K562 (cell line): ENCODE measurements around the gene EXOC2.

Source experiments
- BACH1 ChIP-seq: fragments of 200-800 bp; sonication (Bioruptor generic); IDR thresholded peaks from 2 replicates; pipeline ENCODE4 v1.6.1; 2016; ENCODE audit warnings: missing genetic modification characterization, missing compliant biosample characterization
- ERF ChIP-seq: fragments of 450-650 bp; formaldehyde crosslinking; IDR thresholded peaks from 2 replicates; pipeline ENCODE4 v1.4.0; 2020; ENCODE audit warnings: mild to moderate bottlenecking, mixed read lengths
- JUNB ChIP-seq: fragments of 450-650 bp; formaldehyde crosslinking; conservative IDR thresholded peaks from 2 replicates; pipeline ENCODE4 v1.4.0; 2020; ENCODE audit warnings: mild to moderate bottlenecking
- SIN3A ChIP-seq, 2 experiments: fragments of 150-350 bp in 1 of 2; IDR thresholded peaks; 2 replicates each; pipeline ENCODE4 v1.6.1; 2011 to 2016; ENCODE audit warnings: borderline replicate concordance in 2 of 2, low read depth in 2 of 2, low read length in 2 of 2, mild to moderate bottlenecking in 2 of 2, moderate library complexity in 2 of 2; ENCODE audit not compliant: control insufficient read depth in 1 of 2
- SMARCE1 ChIP-seq: fragments of 450-650 bp; IDR thresholded peaks from 2 replicates; pipeline ENCODE4 v1.7.1; 2016; ENCODE audit warnings: mild to moderate bottlenecking
- SPI1 ChIP-seq: IDR thresholded peaks from 2 replicates; pipeline ENCODE4 v1.6.1; 2011; ENCODE audit warnings: low read depth, low read length, control low read depth, borderline replicate concordance
- TF ChIP-seq, protein P1 (sequence below): sonication (generic); formaldehyde crosslinking; IDR thresholded peaks from 2 replicates; pipeline ENCODE4 v1.8.1; 2023; ENCODE audit warnings: missing genetic modification reagents, mild to moderate bottlenecking, borderline replicate concordance
- TF ChIP-seq, protein P2 (sequence below), 3 experiments: IDR thresholded peaks in 2 of 3; conservative IDR thresholded peaks in 1 of 3; 2 replicates each; pipeline ENCODE4 v1.5.1; 2011 to 2012; ENCODE audit warnings: low read length in 3 of 3, mild to moderate bottlenecking in 3 of 3, control low read depth in 2 of 3, improper control_type of control experiment in 1 of 3, inconsistent platforms in 1 of 3, low read depth in 1 of 3, mixed read lengths in 1 of 3, moderate library complexity in 1 of 3; ENCODE audit not compliant: insufficient read depth in 2 of 3

DNA sequence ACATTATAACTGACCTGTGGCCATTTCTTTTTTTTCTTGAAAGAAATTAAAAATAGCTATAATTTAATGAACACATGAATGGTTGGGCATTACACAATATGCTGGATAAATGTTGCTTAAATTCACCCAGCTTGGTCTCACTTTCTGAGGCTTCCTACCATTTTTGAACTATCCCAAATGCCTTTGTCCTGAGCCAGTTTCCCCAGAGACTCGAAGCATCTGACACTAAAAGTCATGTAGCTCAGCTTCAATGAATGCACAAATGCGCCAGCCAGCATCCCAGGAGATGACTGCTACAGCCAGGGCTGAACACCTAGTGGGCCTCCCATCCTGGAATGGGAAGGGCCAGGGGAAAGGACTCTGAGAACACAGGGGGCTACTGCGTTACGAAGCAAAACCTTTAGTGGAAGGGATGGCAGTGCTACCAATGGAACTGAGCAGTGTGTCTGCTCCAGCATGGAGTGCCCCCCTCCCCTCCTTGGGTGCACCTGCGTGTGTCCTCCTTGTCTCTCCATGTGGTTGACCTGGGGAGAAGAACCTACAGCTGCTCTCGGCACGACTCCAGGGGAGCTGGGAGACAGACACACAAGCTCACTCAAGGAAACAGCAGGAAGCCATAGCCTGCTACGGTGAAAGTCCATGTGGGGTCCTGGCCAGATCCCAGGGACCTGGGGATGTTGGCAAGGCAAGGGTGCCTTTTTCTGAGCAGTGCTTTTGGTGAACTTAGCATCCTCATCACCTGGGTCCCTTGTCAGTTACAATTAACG lies 240.5 kb downstream of the EXOC2 start:
- TF ChIP-seq, protein P1, sequence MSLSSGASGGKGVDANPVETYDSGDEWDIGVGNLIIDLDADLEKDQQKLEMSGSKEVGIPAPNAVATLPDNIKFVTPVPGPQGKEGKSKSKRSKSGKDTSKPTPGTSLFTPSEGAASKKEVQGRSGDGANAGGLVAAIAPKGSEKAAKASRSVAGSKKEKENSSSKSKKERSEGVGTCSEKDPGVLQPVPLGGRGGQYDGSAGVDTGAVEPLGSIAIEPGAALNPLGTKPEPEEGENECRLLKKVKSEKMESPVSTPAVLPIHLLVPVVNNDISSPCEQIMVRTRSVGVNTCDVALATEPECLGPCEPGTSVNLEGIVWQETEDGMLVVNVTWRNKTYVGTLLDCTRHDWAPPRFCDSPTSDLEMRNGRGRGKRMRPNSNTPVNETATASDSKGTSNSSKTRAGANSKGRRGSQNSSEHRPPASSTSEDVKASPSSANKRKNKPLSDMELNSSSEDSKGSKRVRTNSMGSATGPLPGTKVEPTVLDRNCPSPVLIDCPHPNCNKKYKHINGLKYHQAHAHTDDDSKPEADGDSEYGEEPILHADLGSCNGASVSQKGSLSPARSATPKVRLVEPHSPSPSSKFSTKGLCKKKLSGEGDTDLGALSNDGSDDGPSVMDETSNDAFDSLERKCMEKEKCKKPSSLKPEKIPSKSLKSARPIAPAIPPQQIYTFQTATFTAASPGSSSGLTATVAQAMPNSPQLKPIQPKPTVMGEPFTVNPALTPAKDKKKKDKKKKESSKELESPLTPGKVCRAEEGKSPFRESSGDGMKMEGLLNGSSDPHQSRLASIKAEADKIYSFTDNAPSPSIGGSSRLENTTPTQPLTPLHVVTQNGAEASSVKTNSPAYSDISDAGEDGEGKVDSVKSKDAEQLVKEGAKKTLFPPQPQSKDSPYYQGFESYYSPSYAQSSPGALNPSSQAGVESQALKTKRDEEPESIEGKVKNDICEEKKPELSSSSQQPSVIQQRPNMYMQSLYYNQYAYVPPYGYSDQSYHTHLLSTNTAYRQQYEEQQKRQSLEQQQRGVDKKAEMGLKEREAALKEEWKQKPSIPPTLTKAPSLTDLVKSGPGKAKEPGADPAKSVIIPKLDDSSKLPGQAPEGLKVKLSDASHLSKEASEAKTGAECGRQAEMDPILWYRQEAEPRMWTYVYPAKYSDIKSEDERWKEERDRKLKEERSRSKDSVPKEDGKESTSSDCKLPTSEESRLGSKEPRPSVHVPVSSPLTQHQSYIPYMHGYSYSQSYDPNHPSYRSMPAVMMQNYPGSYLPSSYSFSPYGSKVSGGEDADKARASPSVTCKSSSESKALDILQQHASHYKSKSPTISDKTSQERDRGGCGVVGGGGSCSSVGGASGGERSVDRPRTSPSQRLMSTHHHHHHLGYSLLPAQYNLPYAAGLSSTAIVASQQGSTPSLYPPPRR (CRISPR knock-in tag) = no peak
- TF ChIP-seq SMARCE1 = no peak
- TF ChIP-seq, protein P2, sequence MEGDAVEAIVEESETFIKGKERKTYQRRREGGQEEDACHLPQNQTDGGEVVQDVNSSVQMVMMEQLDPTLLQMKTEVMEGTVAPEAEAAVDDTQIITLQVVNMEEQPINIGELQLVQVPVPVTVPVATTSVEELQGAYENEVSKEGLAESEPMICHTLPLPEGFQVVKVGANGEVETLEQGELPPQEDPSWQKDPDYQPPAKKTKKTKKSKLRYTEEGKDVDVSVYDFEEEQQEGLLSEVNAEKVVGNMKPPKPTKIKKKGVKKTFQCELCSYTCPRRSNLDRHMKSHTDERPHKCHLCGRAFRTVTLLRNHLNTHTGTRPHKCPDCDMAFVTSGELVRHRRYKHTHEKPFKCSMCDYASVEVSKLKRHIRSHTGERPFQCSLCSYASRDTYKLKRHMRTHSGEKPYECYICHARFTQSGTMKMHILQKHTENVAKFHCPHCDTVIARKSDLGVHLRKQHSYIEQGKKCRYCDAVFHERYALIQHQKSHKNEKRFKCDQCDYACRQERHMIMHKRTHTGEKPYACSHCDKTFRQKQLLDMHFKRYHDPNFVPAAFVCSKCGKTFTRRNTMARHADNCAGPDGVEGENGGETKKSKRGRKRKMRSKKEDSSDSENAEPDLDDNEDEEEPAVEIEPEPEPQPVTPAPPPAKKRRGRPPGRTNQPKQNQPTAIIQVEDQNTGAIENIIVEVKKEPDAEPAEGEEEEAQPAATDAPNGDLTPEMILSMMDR (IDR thresholded peaks at IDR 0.05 in 2 of 3, conservative IDR thresholded peaks at IDR 0.05 in 1 of 3; ENCODE audit: insufficient read depth in 2 of 3, low read depth in 1 of 3, low read length in 3 of 3) = no peak
- no peak for TF ChIP-seq SIN3A (IDR thresholded peaks at IDR 0.05; ENCODE audit: borderline replicate concordance in 2 of 2, control insufficient read depth in 1 of 2, low read depth in 2 of 2, low read length in 2 of 2)
- no peak for TF ChIP-seq BACH1
- TF ChIP-seq ERF = no peak
- TF ChIP-seq JUNB = no peak
- TF ChIP-seq SPI1 = no peak
